H9 (cell line): ENCODE results near the gene TSPAN31. TPM values are rescaled to one million over a fixed set of nuclear protein-coding genes. Genes with fewer than 3 reads are reported as not detected.

Experiments
- DNase-seq: peaks from one replicate; pipeline ENCODE4 v3.0.0-alpha.2; 2017
- H2AFZ ChIP-seq: one replicate; pipeline ENCODE4 v1.6.1; 2013; ENCODE audit warnings: mild to moderate bottlenecking, low read length, control low read depth, moderate library complexity
- H2AK5ac ChIP-seq: 2 replicates; pipeline ENCODE4 v1.6.1; 2013; ENCODE audit warnings: low read length, control low read depth, mixed read lengths; ENCODE audit not compliant: insufficient read length
- H2BK120ac ChIP-seq: one replicate; pipeline ENCODE4 v1.6.1; 2013; ENCODE audit warnings: low read depth, mild to moderate bottlenecking, low read length, control low read depth, inconsistent platforms; ENCODE audit not compliant: poor library complexity, severe bottlenecking
- H2BK12ac ChIP-seq: 2 replicates; pipeline ENCODE4 v1.6.1; 2013; ENCODE audit warnings: low read length, control low read depth, mixed read lengths, low read depth; ENCODE audit not compliant: insufficient read length
- H2BK15ac ChIP-seq: 2 replicates; pipeline ENCODE4 v1.6.1; 2013; ENCODE audit warnings: low read depth, low read length, control low read depth
- H2BK20ac ChIP-seq: one replicate; pipeline ENCODE4 v1.6.1; 2013; ENCODE audit warnings: low read depth, mild to moderate bottlenecking, low read length, control low read depth, inconsistent platforms; ENCODE audit not compliant: poor library complexity, severe bottlenecking
- H2BK5ac ChIP-seq: 2 replicates; pipeline ENCODE4 v1.6.1; 2013; ENCODE audit warnings: low read length, control low read depth, mixed read lengths; ENCODE audit not compliant: insufficient read length
- H3K14ac ChIP-seq: 2 replicates; pipeline ENCODE4 v1.6.1; 2013; ENCODE audit warnings: low read length, control low read depth; ENCODE audit not compliant: insufficient read depth
- H3K18ac ChIP-seq: 2 replicates; pipeline ENCODE4 v1.6.1; 2013; ENCODE audit warnings: low read depth, mild to moderate bottlenecking, mixed read lengths, low read length, control low read depth; ENCODE audit not compliant: insufficient read length
- H3K23ac ChIP-seq: 2 replicates; pipeline ENCODE4 v1.6.1; 2013; ENCODE audit warnings: low read length, control low read depth, mixed read lengths, low read depth; ENCODE audit not compliant: insufficient read length
- H3K23me2 ChIP-seq: 2 replicates; pipeline ENCODE4 v1.6.1; 2013; ENCODE audit warnings: low read depth, mild to moderate bottlenecking, mixed read lengths, low read length, control low read depth; ENCODE audit not compliant: insufficient read length, poor library complexity, severe bottlenecking
- H3K27ac ChIP-seq: 2 replicates; pipeline ENCODE4 v1.5.1; 2013; ENCODE audit warnings: low read length, control low read depth, mixed read lengths, low read depth; ENCODE audit not compliant: insufficient read length
- H3K27me3 ChIP-seq: 2 replicates; pipeline ENCODE4 v1.6.1; 2013; ENCODE audit warnings: low read length, control low read depth, inconsistent platforms; ENCODE audit not compliant: insufficient read depth
- H3K4ac ChIP-seq: 2 replicates; pipeline ENCODE4 v1.6.1; 2013; ENCODE audit warnings: low read depth, mild to moderate bottlenecking, control low read depth, inconsistent platforms, low read length, moderate library complexity
- H3K4me1 ChIP-seq: 2 replicates; pipeline ENCODE4 v1.6.1; 2013; ENCODE audit warnings: low read length, control low read depth, inconsistent platforms; ENCODE audit not compliant: insufficient read depth
- H3K4me2 ChIP-seq: 2 replicates; pipeline ENCODE4 v1.6.1; 2013; ENCODE audit warnings: low read length, control low read depth, mixed read lengths; ENCODE audit not compliant: insufficient read length, insufficient read depth
- H3K56ac ChIP-seq: 2 replicates; pipeline ENCODE4 v1.6.1; 2013; ENCODE audit warnings: low read depth, mild to moderate bottlenecking, mixed read lengths, low read length, control low read depth; ENCODE audit not compliant: insufficient read length
- H3K79me1 ChIP-seq: 2 replicates; pipeline ENCODE4 v1.6.1; 2013; ENCODE audit warnings: low read depth, mild to moderate bottlenecking, moderate library complexity, low read length, control low read depth, inconsistent platforms; ENCODE audit not compliant: insufficient read depth, poor library complexity, severe bottlenecking
- H3K79me2 ChIP-seq: 2 replicates; pipeline ENCODE4 v1.6.1; 2013; ENCODE audit warnings: low read length, control low read depth, inconsistent platforms; ENCODE audit not compliant: insufficient read depth
- H3K9ac ChIP-seq: 2 replicates; pipeline ENCODE4 v1.6.1; 2013; ENCODE audit warnings: low read length, control low read depth, mixed read lengths; ENCODE audit not compliant: insufficient read length; ENCODE audit errors: extremely low read depth
- H3K9me3 ChIP-seq: one replicate; pipeline ENCODE4 v1.6.1; 2013; ENCODE audit warnings: low read depth, low read length, inconsistent platforms; ENCODE audit not compliant: control insufficient read depth
- H3T11ph ChIP-seq: one replicate; pipeline ENCODE4 v1.6.1; 2013; ENCODE audit warnings: mild to moderate bottlenecking, low read length, control low read depth, inconsistent platforms
- H4K20me1 ChIP-seq: one replicate; pipeline ENCODE4 v1.6.1; 2013; ENCODE audit not compliant: control insufficient read depth, insufficient read length, insufficient read depth
- H4K5ac ChIP-seq: 2 replicates; pipeline ENCODE4 v1.6.1; 2013; ENCODE audit warnings: low read depth, mild to moderate bottlenecking, mixed read lengths, low read length, control low read depth; ENCODE audit not compliant: insufficient read length
- H4K8ac ChIP-seq: replicated peaks from 2 replicates; pipeline ENCODE4 v1.6.1; 2013; ENCODE audit warnings: low read length, control low read depth, mixed read lengths, low read depth; ENCODE audit not compliant: insufficient read length
- H4K91ac ChIP-seq: 2 replicates; pipeline ENCODE4 v1.6.1; 2013; ENCODE audit warnings: low read depth, mild to moderate bottlenecking, moderate library complexity, mixed read lengths, low read length, control low read depth; ENCODE audit not compliant: insufficient read length
- H3K27ac Mint-ChIP-seq, 3 experiments: 2 replicates in 2 of 3; 3 replicates in 1 of 3; pipeline ENCODE4 v1.8.0; 2020 to 2021; ENCODE audit warnings: mixed read lengths in 3 of 3, mild to moderate bottlenecking in 1 of 3, moderate library complexity in 1 of 3
- H3K27me3 Mint-ChIP-seq: 2 replicates; pipeline ENCODE4 v1.8.0; 2021; ENCODE audit warnings: low read depth, mild to moderate bottlenecking, moderate library complexity, mixed read lengths
- H3K36me3 Mint-ChIP-seq, 3 experiments: 2 replicates in 2 of 3; 3 replicates in 1 of 3; pipeline ENCODE4 v1.8.0; 2020 to 2021; ENCODE audit warnings: low read depth in 3 of 3, mixed read lengths in 3 of 3; ENCODE audit not compliant: insufficient read depth in 1 of 3
- H3K4me1 Mint-ChIP-seq, 2 experiments: 2 replicates each; pipeline ENCODE4 v1.8.0; 2020; ENCODE audit warnings: mixed read lengths in 2 of 2
- H3K4me3 Mint-ChIP-seq, 2 experiments: 2 replicates in 1 of 2; 3 replicates in 1 of 2; pipeline ENCODE4 v1.8.0; 2020 to 2021; ENCODE audit warnings: mild to moderate bottlenecking in 2 of 2, mixed read lengths in 2 of 2, moderate library complexity in 1 of 2
- H3K9me3 Mint-ChIP-seq, 2 experiments: 2 replicates in 1 of 2; 3 replicates in 1 of 2; pipeline ENCODE4 v1.8.0; 2020; ENCODE audit warnings: mild to moderate bottlenecking in 2 of 2, mixed read lengths in 2 of 2, moderate library complexity in 1 of 2
- CTCF ChIP-seq: fragments of 200-600 bp; sonication (generic); conservative IDR thresholded peaks from 3 replicates; pipeline ENCODE4 v1.8.0; 2021; ENCODE audit warnings: antibody characterized with exemption, mild to moderate bottlenecking
- WGBS: extraction: QIAGEN DNeasy Blood & Tissue Kit; methylation state at CpG from one replicate; pipeline ENCODE4 v1.1.7; 2013; ENCODE audit warnings: missing lambda C conversion rate, low lambda C conversion rate, mixed read lengths; ENCODE audit not compliant: insufficient read length; ENCODE audit errors: extremely low coverage; 5-methylcytosine and 5-hydroxymethylcytosine counted together
- total RNA-seq: library from RNA; stranded (reverse); gene quantifications from 2 replicates; pipeline ENCODE4 v1.2.1, GENCODE V29; 2021

Gene TSPAN31
- total RNA-seq, 1 experiment from 2014 or later = 20.0 TPM

GRCh38 chr12:57777911-57778310, 33.1 kb downstream of the TSPAN31 start:
- Histone ChIP-seq H4K20me1 (no peaks in the 10 kb centered on the region), H3K23me2 (peaks cover 2% of the 10 kb centered on the region), H3K79me1 (no peaks in the 10 kb centered on the region), H3K79me2 (no peaks in the 10 kb centered on the region; the same call in 1 of the 2 replicates), H3K27me3 (no peaks in the 10 kb centered on the region), H3K4me2 (no peak overlapping the region), H3K4me1 (no peaks in the 10 kb centered on the region), H3K56ac (no peak overlapping the region), H3K18ac (no peak overlapping the region), H4K5ac (no peak overlapping the region), H4K91ac (no peak overlapping the region), H2BK120ac (no peak overlapping the region), H2BK15ac (no peak overlapping the region), H2AFZ (no peak overlapping the region), H3T11ph (no peak overlapping the region), H3K9ac (no peak overlapping the region), H2BK12ac (no peak overlapping the region), H2BK5ac (no peak overlapping the region), H2AK5ac (no peak overlapping the region), H3K27ac (no peak overlapping the region), H4K8ac (no peak overlapping the region), H3K4ac (no peak overlapping the region), H3K14ac (no peak overlapping the region), H3K23ac (no peak overlapping the region), H2BK20ac (no peak overlapping the region), H3K9me3 (no peaks in the 10 kb centered on the region)
- no peak for TF ChIP-seq CTCF
- no peak overlapping the region for H3K4me3 Mint-ChIP-seq
- H3K27ac Mint-ChIP-seq = no peak overlapping the region
- H3K27me3 Mint-ChIP-seq = peaks cover 5% of the 10 kb centered on the region; the same call in 1 of the 2 replicates
- H3K9me3 Mint-ChIP-seq = peaks cover 0 to 2% of the 10 kb centered on the region in 2 experiments; a peak in 2 of 5 replicates
- WGBS = no CpG with 5 or more reads among the region's 7 CpGs
- peaks cover under 1 to 5% of the 10 kb centered on the region in 2 experiments; a peak in 3 of 4 replicates for H3K4me1 Mint-ChIP-seq
- H3K36me3 Mint-ChIP-seq = peaks cover 0 to 8% (median 2%) of the 10 kb centered on the region in 3 experiments; a peak in 4 of 7 replicates
- no peak for DNase-seq
